Measurements from ENCODE around the gene PEX5L.

DNA sequence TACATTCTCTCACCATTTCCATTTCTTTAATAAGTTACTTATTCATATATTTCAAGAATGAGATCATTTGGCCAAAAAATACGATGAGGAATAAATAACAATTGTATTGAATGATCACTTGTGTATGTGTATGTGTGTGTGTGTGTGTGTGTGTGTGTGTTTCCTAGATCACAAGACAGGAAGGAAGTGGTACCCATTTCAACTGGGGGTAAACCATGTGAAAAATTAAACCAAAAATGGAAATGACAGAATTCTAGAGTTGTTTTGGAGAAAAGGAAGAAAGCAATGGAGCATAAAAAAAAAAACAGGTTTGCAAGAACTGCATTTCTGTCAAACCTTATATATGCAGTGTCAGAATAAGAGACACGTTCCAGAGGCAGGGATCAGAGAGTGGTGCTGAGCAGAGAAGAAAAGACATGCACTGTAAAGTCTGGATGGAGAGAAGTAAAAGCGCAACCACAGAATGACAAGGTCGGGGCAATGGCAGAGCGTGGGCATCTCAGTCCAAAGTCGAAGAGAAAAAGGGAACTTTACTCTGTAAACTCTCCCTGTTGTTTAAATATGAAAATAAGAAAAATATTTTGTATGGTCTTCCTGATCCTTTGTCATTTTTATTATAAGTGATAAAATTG, 75.5 kb downstream of the PEX5L start:
- TF ChIP-seq GATA3 (IDR thresholded peaks at IDR 0.05; ENCODE audit: low read depth, low read length): no peak
- no peak for TF ChIP-seq GATA2 (IDR thresholded peaks at IDR 0.05; ENCODE audit: low read depth, low read length)

All from SH-SY5Y (cell line).